Right ventricle myocardium superior (tissue), 1 donor: ENCODE results near the gene TADA2B. TPM values are rescaled to one million over a fixed set of nuclear protein-coding genes. Genes with fewer than 3 reads are reported as not detected.

Experiments used
- ATAC-seq: fragments of 200-7000 bp; cut with Tn5 transposase; one replicate; pipeline ENCODE4 v1.9.1; 2020; ENCODE audit warnings: mild to moderate bottlenecking; ENCODE audit not compliant: poor library complexity
- DNase-seq: peaks from one replicate; pipeline ENCODE4 v3.0.0-alpha.2; 2020
- intact Hi-C: fragments of 100-400 bp; cut with DNase I; formaldehyde crosslinking; loops from one replicate; pipeline ENCODE4 v1.11.2; 2022
- total RNA-seq: library from RNA; stranded (reverse); fragmentation: NEBNext Ultra II Directional; extraction: Animal tissue kit (Norgen Biotek cat#: 25700); gene quantifications from one replicate; pipeline ENCODE4 v1.2.1, GENCODE V29; 2021
- donor health status: DM: no; HTN: yes; CAD: no; lungs with severe emphysema.

Gene TADA2B
- total RNA-seq, 1 donor from 2014 or later, result 35.5 TPM

DNA sequence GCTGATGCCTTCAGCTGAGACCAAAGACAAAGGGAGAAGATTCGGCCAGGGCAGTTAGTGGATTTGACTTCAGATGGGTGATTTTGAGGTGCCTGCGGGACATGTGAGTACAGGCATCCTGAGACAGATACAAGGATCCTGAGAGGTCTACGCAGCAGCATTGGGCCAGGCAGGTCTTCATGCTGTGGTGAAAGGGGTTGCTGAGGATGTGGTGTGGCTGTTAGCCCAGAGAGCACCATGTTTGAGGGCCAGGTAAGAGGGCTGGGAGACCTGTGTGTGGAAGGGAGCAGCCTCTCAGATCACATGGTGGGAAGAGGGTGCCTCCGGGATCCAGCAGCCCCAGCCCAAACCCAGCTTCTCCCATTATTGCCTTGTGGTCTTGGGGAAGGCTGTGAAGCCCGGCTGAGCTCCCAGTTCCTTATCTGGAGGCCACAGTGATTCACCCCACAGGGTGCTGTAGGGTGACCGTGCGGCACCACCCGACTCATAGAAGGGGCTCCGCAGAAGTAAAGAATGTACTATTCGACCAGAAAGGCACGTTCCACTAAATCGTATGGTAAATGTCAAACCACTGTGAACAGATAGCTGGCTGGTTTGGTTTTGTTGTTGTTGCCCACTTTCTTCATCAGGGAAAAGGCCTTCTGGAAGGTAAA, 27.7 kb upstream of the TADA2B start:
- intact Hi-C loops, result no loop called here
- ATAC-seq, result no peak
- no peak for DNase-seq

GRCh38 chr4:7016086-7016485, 27.1 kb upstream of the TADA2B start:
- intact Hi-C loops, result no loop called here
- ATAC-seq, result no peak
- no peak for DNase-seq

- DNase-seq, result no peak
- ATAC-seq, result no peak
- intact Hi-C loops, result no loop called here
Observed at GRCh38 chr4:7016512-7016911, 26.7 kb upstream of the TADA2B start.

GRCh38 chr4:7017446-7018048, 25.6 kb upstream of the TADA2B start:
- intact Hi-C loops, result no loop called here
- ATAC-seq (no peak), DNase-seq (no peak)

GRCh38 chr4:7018281-7018680, 24.9 kb upstream of the TADA2B start:
- ATAC-seq, result peak; percentile 45
- intact Hi-C loops, result no loop called here
- DNase-seq, result no peak

DNA sequence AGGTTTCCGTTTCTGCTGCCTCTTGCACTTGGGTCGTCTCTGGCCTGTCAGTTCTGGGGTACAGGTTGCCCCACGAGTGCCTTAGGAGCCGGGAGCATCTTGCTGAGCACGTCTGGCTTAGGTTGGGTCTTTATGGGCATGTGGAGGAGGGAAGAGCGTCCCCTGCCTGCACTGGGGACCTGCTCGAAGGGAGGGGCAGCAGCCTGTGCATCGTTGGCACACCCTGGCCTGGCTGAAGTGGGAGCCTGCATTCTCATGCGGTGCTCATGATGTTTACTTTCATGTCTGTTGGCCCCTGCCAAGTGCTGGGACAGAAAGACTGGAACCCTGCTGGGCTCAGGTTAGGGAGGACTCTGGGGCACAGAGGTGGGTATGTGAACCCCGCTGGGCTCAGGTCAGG, 23.8 kb upstream of the TADA2B start:
- intact Hi-C loops, result no loop called here
- ATAC-seq (no peak), DNase-seq (no peak)

GRCh38 chr4:7020290-7020689, 22.9 kb upstream of the TADA2B start:
- no peak for ATAC-seq
- no peak for DNase-seq
- intact Hi-C loops, result no loop called here

GRCh38 chr4:7020856-7021255, 22.3 kb upstream of the TADA2B start:
- DNase-seq (no peak), ATAC-seq (no peak)
- intact Hi-C loops, result no loop called here

GRCh38 chr4:7021355-7021754, 21.8 kb upstream of the TADA2B start:
- DNase-seq (no peak), ATAC-seq (no peak)
- intact Hi-C loops, result no loop called here

GRCh38 chr4:7021930-7022664, 21.1 kb upstream of the TADA2B start:
- ATAC-seq (no peak), DNase-seq (no peak)
- intact Hi-C loops, result no loop called here

GRCh38 chr4:7023486-7023885, 19.7 kb upstream of the TADA2B start:
- ATAC-seq, result no peak
- intact Hi-C loops, result no loop called here
- no peak for DNase-seq

- ATAC-seq, result no peak
- no peak for DNase-seq
- intact Hi-C loops, result no loop called here
Observed at GRCh38 chr4:7023901-7024300, 19.3 kb upstream of the TADA2B start.

DNA sequence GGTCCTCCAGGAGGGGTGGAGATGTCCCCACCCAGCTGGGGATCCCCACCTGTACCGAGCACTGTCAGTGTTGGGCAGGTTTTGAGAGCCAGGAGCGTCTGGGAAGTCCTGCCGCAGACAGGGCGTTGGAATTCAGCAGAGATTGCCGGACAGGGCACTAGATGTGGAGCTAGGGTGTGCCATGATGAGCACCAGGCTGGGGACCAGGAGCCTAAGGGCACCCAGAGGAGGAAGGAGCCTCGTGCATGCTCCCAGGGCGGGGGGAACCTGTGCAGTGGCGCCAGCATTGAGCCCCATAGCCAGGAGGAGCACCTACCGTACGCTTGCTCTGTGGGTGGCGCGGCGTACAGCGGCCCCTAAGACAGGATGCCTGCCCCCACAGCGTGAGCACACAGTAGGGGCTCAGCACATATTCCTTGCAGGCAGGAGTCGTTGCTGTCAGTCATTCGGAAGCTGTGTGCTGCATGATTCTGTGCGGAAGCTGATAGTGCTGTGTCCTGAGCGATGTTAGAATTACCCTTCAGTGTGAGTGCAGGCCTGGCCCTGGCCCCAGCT, 18.8 kb upstream of the TADA2B start:
- no peak for ATAC-seq
- no peak for DNase-seq
- intact Hi-C loops, result no loop called here

- intact Hi-C loops, result no loop called here
- DNase-seq (no peak), ATAC-seq (no peak)
Observed at GRCh38 chr4:7025040-7025602, 18.1 kb upstream of the TADA2B start.

DNA sequence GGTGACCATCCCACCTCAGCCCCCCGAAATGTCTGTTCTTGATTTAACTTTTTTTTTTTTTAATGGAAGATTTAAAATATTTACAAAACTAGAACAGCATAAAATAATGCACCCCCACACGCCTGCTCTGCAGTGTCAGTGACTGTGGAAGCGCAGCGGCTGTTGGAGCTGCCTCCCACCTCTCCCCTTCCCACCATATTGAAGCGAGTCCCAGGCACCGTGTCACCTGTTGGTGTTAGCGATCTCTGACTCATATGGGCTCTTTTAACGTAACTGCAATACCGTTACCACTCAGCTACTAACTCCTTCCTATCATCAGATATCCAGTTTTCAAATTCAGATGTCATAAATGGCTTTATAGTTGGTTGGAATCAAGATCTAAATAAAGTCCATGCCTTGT, 17.1 kb upstream of the TADA2B start:
- ATAC-seq, result no peak
- no peak for DNase-seq
- intact Hi-C loops, result no loop called here

DNA sequence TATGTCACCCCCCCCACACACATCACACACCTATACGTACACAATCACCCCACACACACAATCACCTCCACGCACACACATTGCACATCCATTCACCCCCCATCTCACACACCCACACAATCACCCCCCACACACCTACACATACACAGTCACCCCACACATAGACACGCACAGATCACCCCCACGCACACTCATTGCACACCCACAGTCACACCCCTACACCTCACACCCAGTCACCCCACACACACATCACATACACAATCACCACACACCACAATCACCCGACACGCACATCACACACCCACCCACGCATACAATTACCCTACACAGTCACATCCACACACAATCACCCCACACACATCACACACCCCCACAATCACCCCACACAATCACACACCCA, 15.9 kb upstream of the TADA2B start:
- ATAC-seq, result no peak
- no peak for DNase-seq
- intact Hi-C loops, result no loop called here

- ATAC-seq (no peak), DNase-seq (no peak)
- intact Hi-C loops, result no loop called here
Observed at GRCh38 chr4:7027913-7028312, 15.3 kb upstream of the TADA2B start.

- ATAC-seq (no peak), DNase-seq (no peak)
- intact Hi-C loops, result no loop called here
Observed at GRCh38 chr4:7029212-7029611, 14.0 kb upstream of the TADA2B start.

- no peak for ATAC-seq
- intact Hi-C loops, result no loop called here
- peak; percentile 22 for DNase-seq
Observed at GRCh38 chr4:7029921-7030320, 13.3 kb upstream of the TADA2B start.

DNA sequence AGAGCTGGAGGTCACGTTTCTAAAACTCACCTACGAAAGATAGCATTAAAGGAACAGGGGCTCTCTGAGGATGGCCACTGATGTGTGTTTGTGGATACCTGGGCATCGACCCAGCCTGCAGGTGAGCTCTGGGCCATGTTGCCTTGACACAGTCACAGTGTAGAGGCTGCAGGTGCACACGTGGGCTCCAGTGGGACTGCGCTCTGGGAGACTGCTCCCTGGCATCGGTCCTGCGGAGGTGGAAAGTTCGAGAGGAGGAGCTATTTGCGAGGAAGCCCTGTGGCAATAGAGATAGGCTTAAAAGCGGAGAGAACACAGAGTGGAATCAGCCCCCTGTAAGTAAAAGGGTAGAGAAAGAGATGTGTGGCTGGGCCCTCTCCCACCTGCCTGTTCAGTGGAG, 12.3 kb upstream of the TADA2B start:
- DNase-seq (peak; percentile 8), ATAC-seq (no peak)
- intact Hi-C loops, result no loop called here
